ENCODE measurements around the gene RPS27A. TPM values are rescaled to one million over a fixed set of nuclear protein-coding genes. Genes with fewer than 3 reads are reported as not detected.
"Not testable (repeated sequence)": the region's sequence is repeated elsewhere in the genome, so short reads cannot be mapped to it uniquely, and the experiment has no call there.

The RPS27A gene
- 585 and 694 TPM in 2 replicates for total RNA-seq

DNA sequence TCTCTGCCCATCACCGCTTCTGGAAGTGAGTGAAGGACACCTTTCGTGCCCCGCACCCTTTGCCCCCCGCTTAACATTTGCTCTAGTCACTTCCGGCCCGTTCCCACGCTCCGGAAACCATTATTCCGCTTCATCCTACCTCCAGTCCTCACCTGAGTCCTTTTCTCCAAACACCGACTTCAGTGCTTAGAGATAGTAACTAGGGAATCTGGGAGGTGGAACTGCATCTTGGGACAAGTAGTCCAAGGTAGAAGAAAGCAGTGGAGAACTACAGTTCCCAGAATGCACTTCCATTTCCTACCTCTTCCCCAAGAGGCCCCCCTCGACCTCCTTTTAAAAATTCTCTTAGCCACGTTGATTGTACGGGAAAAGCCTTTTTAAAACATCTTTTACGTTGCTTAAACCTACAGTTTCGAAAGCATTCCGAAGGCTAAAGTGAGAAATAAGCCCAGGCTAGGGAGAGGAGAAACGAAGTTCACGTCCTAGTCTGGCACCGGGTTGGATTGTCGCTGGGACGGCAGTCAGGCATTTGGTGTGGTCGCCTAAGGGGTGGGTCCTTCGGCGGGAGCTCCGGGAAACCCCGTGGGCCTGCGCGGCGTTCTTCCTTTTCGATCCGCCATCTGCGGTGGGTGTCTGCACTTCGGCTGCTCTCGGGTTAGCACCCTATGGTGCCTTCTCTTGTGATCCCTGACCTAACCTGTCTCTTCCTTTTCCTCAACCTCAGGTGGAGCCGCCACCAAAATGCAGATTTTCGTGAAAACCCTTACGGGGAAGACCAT, at the start of gene RPS27A, which contains the start of gene CLHC1:
Gene RPS27A (plus strand): TSS at position 605 of the 779 bp plus-strand sequence. CDS start 137 bp downstream, at position 742.
Gene CLHC1 (minus strand): TSS at position 210 of the 779 bp plus-strand sequence. CDS start 9,882 bp downstream, outside the sequence.
- DNase-seq (ENCODE audit: low read depth), result peak; percentile 93
- TF ChIP-seq CTCF (IDR thresholded peaks at IDR 0.05; ENCODE audit: insufficient read depth, low read depth, low read length), result no peak
- peak within 1 kb of the TSS; percentile 82 for H3K4me3 ChIP-seq (ENCODE audit: low read depth, low read length)

- DNase-seq (ENCODE audit: low read depth), result not testable (repeated sequence)
These were observed 45.7 kb upstream of the RPS27A start for GRCh38 chr2:55186837-55187236.

DNA sequence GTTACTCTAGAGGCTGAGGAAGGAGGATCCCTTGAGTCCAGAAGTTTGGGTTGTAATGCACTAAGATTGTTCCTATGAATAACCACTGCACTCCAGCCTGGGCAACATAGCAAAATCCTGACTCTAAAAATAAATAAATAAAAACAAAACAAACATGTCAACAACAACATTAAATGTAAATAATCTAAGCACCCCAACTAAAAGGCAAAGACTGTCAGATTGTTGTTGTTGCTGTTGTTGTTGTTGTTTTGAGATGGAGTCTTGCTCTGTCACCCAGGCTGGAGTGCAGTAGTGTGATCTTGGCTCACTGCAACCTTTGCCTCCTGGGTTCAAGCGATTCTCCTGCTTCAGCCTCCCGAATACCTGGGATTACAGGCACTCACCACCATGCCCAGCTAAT, 40.6 kb upstream of the RPS27A start:
- not testable (repeated sequence) for DNase-seq (ENCODE audit: low read depth); H3K4me3 ChIP-seq (ENCODE audit: low read depth, low read length)

More at GRCh38 chr2:55186837-55187236, 45.7 kb upstream of the RPS27A start:
- not testable (repeated sequence) for H3K4me3 ChIP-seq (ENCODE audit: low read depth, low read length)

DNA sequence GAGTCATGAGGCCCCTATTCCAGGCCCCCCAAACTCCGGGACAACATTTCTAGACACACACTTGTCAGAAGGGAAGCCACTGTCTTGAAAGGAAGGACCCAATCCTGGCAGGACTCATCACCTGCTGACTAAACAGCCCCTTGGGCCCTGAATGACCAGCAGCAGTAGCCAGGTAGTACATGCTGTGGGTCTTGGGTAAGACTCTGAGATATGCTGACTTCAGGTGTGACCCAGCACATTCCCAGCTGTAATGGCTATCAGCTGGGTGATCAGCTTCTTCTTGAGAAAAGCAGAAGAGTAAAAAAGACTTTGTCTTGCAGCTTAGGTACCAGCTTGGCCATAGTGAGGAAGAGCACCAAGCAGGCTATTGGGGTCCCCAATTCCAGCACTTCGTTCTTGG, 36.0 kb upstream of the RPS27A start:
- no peak for TF ChIP-seq CTCF (IDR thresholded peaks at IDR 0.05; ENCODE audit: insufficient read depth, low read depth, low read length)
- H3K4me3 ChIP-seq (ENCODE audit: low read depth, low read length), result no peak overlapping the region
- DNase-seq (ENCODE audit: low read depth), result no peak

- TF ChIP-seq CTCF (IDR thresholded peaks at IDR 0.05; ENCODE audit: insufficient read depth, low read depth, low read length), result no peak
- no peak for DNase-seq (ENCODE audit: low read depth)
- no peak overlapping the region for H3K4me3 ChIP-seq (ENCODE audit: low read depth, low read length)
These were observed 32.1 kb upstream of the RPS27A start for GRCh38 chr2:55200416-55200815.

- no peak for TF ChIP-seq CTCF (IDR thresholded peaks at IDR 0.05; ENCODE audit: insufficient read depth, low read depth, low read length)
- no peak for DNase-seq (ENCODE audit: low read depth)
- H3K4me3 ChIP-seq (ENCODE audit: low read depth, low read length), result no peak overlapping the region
These were observed 28.0 kb upstream of the RPS27A start for GRCh38 chr2:55204536-55204935.

- TF ChIP-seq CTCF (IDR thresholded peaks at IDR 0.05; ENCODE audit: insufficient read depth, low read depth, low read length), result no peak
- no peak for DNase-seq (ENCODE audit: low read depth)
- no peak overlapping the region for H3K4me3 ChIP-seq (ENCODE audit: low read depth, low read length)
These were observed 27.5 kb upstream of the RPS27A start for GRCh38 chr2:55204950-55205349.

DNA sequence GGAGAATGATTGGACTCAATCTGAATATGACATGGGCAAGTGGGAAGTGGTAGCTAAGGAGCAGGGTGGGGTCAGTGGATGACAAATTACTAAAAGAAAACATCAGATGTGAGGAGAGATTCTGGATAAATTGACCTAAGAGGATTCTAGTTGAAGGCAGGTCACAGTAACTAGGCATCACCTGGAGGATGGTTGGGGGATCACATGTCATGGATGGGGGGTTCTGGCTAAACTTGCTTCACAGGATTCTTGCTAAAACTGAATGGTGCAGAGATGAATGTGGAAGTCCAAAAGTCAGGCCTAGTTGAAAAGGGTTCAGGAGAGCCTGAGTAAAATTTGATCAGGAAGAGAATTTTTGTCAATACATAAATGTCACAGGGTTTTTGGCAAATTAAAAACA, 18.7 kb upstream of the RPS27A start:
- no peak for TF ChIP-seq CTCF (IDR thresholded peaks at IDR 0.05; ENCODE audit: insufficient read depth, low read depth, low read length)
- H3K4me3 ChIP-seq (ENCODE audit: low read depth, low read length), result no peak overlapping the region
- no peak for DNase-seq (ENCODE audit: low read depth)

Data from fibroblast of villous mesenchyme (primary cell).